WTC11 (cell line): ENCODE measurements around the gene HLTF. TPM values are rescaled to one million over a fixed set of nuclear protein-coding genes. Genes with fewer than 3 reads are reported as not detected.
A peak's percentile ranks its signal among the peaks of the same experiment; 100 is the strongest.

ENCODE experiments used
- CBFB ChIP-seq: sonication (generic); formaldehyde crosslinking; IDR thresholded peaks from 2 replicates; pipeline ENCODE4 v1.8.1; 2022; ENCODE audit warnings: mild to moderate bottlenecking, low read depth, missing genetic modification reagents
- FOXK1 ChIP-seq: sonication (generic); formaldehyde crosslinking; IDR thresholded peaks from 2 replicates; pipeline ENCODE4 v1.8.0; 2022; ENCODE audit warnings: mild to moderate bottlenecking, moderate library complexity, missing genetic modification reagents
- FOXP1 ChIP-seq: sonication (generic); formaldehyde crosslinking; IDR thresholded peaks from 2 replicates; pipeline ENCODE4 v1.8.0; 2022; ENCODE audit warnings: missing genetic modification reagents, mild to moderate bottlenecking, moderate library complexity, borderline replicate concordance
- NFYB ChIP-seq: sonication (generic); formaldehyde crosslinking; conservative IDR thresholded peaks from 2 replicates; pipeline ENCODE4 v1.8.0; 2022; ENCODE audit warnings: low read depth, missing genetic modification reagents
- NR1H2 ChIP-seq: sonication (generic); formaldehyde crosslinking; IDR thresholded peaks from 2 replicates; pipeline ENCODE4 v1.9.0; 2021; ENCODE audit warnings: mild to moderate bottlenecking, moderate library complexity, missing genetic modification reagents
- NR2C2 ChIP-seq: sonication (generic); formaldehyde crosslinking; IDR thresholded peaks from 2 replicates; pipeline ENCODE4 v1.8.0; 2022; ENCODE audit warnings: mild to moderate bottlenecking, missing genetic modification reagents
- OVOL2 ChIP-seq: fragments of 250-450 bp; sonication (Bioruptor Pico); IDR thresholded peaks from 2 replicates; pipeline ENCODE4 v1.9.0; 2021; ENCODE audit warnings: mild to moderate bottlenecking, borderline replicate concordance
- SP1 ChIP-seq: sonication (generic); formaldehyde crosslinking; conservative IDR thresholded peaks from 2 replicates; pipeline ENCODE4 v1.8.1; 2022; ENCODE audit warnings: missing genetic modification reagents
- ZNF263 ChIP-seq: sonication (generic); formaldehyde crosslinking; IDR thresholded peaks from 2 replicates; pipeline ENCODE4 v1.8.1; 2022; ENCODE audit warnings: low read depth, mild to moderate bottlenecking, moderate library complexity, missing genetic modification reagents
- ZNF396 ChIP-seq: fragments of 250-450 bp; sonication (Bioruptor Pico); IDR thresholded peaks from 2 replicates; pipeline ENCODE4 v1.8.0; 2021; ENCODE audit warnings: mild to moderate bottlenecking, moderate library complexity, borderline replicate concordance
- total RNA-seq: library from RNA; stranded (reverse); gene quantifications from 3 replicates; pipeline ENCODE4 v1.2.3, GENCODE V29; 2021
- TF ChIP-seq, protein P1 (sequence below): fragments of 250-450 bp; sonication (Bioruptor Pico); conservative IDR thresholded peaks from 2 replicates; pipeline ENCODE4 v1.9.0; 2021; ENCODE audit warnings: mild to moderate bottlenecking
- TF ChIP-seq, protein P2 (sequence below): fragments of 250-450 bp; sonication (Bioruptor Pico); IDR thresholded peaks from 2 replicates; pipeline ENCODE4 v1.8.0; 2021; ENCODE audit warnings: mild to moderate bottlenecking
- TF ChIP-seq, protein P3 (sequence below): sonication (generic); formaldehyde crosslinking; IDR thresholded peaks from 2 replicates; pipeline ENCODE4 v1.8.1; 2023; ENCODE audit warnings: mild to moderate bottlenecking, missing genetic modification reagents, moderate library complexity
- TF ChIP-seq, protein P4 (sequence below): sonication (generic); formaldehyde crosslinking; IDR thresholded peaks from 2 replicates; pipeline ENCODE4 v1.8.1; 2022; ENCODE audit warnings: missing genetic modification reagents, borderline replicate concordance
- TF ChIP-seq, protein P5 (sequence below): fragments of 200-600 bp; IDR thresholded peaks from 2 replicates; pipeline ENCODE4 v1.8.0; 2022; ENCODE audit warnings: antibody characterized with exemption
- TF ChIP-seq, protein P6 (sequence below): sonication (generic); formaldehyde crosslinking; IDR thresholded peaks from 2 replicates; pipeline ENCODE4 v1.8.1; 2023; ENCODE audit warnings: mild to moderate bottlenecking, missing genetic modification reagents
- TF ChIP-seq, protein P7 (sequence below): sonication (generic); formaldehyde crosslinking; IDR thresholded peaks from 2 replicates; pipeline ENCODE4 v1.8.0; 2022; ENCODE audit warnings: mild to moderate bottlenecking, missing genetic modification reagents
- TF ChIP-seq, protein P8 (sequence below): fragments of 250-450 bp; sonication (Bioruptor Pico); IDR thresholded peaks from 2 replicates; pipeline ENCODE4 v1.9.0; 2021; ENCODE audit warnings: moderate library complexity, mild to moderate bottlenecking, inconsistent platforms, borderline replicate concordance
- TF ChIP-seq, protein P9 (sequence below): sonication (generic); formaldehyde crosslinking; IDR thresholded peaks from 2 replicates; pipeline ENCODE4 v1.8.0; 2023; ENCODE audit warnings: missing genetic modification reagents
- TF ChIP-seq, protein P10 (sequence below): fragments of 250-450 bp; sonication (Bioruptor Pico); IDR thresholded peaks from 2 replicates; pipeline ENCODE4 v1.9.0; 2021; ENCODE audit warnings: mild to moderate bottlenecking

HLTF gene
- total RNA-seq, 1 experiment from 2014 or later = 62.4 TPM

DNA sequence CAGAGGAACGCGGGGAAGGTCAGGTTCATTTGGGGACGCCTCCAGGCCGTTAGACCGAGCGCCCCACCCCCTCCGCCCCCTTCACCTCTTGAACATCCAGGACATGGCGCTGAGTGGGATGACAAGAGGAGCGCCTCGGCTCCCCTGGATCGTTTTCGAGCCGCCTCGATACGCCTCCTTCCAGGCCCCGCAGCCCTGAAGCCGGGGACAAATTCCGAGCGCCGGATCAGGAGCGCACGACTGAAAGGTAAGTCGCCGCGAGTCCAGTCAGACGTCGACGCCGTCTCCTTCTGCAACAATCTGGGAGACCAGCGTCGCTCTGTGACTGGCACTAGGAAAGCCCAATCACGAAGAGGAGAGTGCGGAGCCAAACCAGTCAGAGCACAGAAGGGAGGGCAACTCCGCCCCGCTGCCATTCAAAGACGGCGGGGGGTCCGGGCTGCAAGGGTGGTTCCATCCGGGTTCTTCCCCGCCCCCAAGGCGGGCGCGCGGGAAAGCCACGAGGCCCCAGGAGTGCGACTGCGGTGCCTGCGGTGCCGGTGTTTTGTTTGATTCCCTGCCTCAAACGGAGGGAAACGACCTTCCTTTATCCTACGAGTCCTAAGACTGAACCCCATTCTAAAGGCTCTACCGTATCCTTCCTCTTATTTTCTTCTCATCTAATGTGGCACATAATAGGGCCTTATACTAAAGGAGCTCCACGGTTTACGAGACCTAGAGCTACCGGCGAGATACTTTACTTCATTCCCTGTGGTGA lies at the start of gene HLTF (continued):
- TF ChIP-seq, protein P1, sequence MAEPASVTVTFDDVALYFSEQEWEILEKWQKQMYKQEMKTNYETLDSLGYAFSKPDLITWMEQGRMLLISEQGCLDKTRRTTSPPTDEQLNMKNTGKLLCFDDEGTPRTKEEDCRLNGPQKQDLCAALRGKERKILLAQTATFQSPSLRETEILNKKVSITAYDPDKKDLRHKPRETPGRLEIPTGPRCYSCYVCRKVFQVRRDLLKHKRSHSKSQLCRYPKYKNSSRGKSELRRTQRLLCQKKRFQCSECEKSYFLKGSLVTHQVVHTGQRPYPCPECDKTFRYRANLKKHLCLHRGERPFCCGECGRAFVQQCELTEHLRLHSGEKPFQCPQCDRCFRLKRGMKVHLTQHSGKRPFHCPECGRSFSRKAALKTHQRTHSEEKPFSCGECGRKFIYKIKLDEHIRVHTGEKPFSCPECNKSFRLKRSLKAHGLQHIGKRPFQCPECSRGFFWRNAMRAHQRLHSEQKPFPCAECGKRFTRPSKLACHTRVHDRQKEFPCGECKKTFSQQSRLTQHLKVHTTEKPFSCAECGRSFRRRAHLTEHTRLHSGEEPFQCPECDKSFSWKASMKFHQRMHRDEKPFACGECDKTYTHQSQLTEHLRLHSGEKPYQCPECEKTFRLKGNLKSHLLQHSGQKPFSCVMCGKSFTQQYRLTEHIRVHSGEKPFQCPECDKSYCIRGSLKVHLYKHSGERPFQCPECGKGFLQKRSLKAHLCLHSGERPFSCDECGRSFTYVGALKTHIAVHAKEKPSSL (CRISPR knock-in tag) = no peak
- TF ChIP-seq CBFB (CRISPR knock-in tag) = peak; percentile 35; the same call in 1 of the 2 replicates
- TF ChIP-seq, protein P2, sequence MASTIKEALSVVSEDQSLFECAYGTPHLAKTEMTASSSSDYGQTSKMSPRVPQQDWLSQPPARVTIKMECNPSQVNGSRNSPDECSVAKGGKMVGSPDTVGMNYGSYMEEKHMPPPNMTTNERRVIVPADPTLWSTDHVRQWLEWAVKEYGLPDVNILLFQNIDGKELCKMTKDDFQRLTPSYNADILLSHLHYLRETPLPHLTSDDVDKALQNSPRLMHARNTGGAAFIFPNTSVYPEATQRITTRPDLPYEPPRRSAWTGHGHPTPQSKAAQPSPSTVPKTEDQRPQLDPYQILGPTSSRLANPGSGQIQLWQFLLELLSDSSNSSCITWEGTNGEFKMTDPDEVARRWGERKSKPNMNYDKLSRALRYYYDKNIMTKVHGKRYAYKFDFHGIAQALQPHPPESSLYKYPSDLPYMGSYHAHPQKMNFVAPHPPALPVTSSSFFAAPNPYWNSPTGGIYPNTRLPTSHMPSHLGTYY = no peak
- TF ChIP-seq, protein P3, sequence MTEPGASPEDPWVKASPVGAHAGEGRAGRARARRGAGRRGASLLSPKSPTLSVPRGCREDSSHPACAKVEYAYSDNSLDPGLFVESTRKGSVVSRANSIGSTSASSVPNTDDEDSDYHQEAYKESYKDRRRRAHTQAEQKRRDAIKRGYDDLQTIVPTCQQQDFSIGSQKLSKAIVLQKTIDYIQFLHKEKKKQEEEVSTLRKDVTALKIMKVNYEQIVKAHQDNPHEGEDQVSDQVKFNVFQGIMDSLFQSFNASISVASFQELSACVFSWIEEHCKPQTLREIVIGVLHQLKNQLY (CRISPR knock-in tag) = no peak
- TF ChIP-seq, protein P4, sequence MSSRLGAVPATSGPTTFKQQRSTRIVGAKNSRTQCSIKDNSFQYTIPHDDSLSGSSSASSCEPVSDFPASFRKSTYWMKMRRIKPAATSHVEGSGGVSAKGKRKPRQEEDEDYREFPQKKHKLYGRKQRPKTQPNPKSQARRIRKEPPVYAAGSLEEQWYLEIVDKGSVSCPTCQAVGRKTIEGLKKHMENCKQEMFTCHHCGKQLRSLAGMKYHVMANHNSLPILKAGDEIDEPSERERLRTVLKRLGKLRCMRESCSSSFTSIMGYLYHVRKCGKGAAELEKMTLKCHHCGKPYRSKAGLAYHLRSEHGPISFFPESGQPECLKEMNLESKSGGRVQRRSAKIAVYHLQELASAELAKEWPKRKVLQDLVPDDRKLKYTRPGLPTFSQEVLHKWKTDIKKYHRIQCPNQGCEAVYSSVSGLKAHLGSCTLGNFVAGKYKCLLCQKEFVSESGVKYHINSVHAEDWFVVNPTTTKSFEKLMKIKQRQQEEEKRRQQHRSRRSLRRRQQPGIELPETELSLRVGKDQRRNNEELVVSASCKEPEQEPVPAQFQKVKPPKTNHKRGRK = no peak
- TF ChIP-seq, protein P5, sequence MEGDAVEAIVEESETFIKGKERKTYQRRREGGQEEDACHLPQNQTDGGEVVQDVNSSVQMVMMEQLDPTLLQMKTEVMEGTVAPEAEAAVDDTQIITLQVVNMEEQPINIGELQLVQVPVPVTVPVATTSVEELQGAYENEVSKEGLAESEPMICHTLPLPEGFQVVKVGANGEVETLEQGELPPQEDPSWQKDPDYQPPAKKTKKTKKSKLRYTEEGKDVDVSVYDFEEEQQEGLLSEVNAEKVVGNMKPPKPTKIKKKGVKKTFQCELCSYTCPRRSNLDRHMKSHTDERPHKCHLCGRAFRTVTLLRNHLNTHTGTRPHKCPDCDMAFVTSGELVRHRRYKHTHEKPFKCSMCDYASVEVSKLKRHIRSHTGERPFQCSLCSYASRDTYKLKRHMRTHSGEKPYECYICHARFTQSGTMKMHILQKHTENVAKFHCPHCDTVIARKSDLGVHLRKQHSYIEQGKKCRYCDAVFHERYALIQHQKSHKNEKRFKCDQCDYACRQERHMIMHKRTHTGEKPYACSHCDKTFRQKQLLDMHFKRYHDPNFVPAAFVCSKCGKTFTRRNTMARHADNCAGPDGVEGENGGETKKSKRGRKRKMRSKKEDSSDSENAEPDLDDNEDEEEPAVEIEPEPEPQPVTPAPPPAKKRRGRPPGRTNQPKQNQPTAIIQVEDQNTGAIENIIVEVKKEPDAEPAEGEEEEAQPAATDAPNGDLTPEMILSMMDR = no peak
- TF ChIP-seq SP1 (CRISPR knock-in tag) = peak; percentile 74
- TF ChIP-seq FOXK1 = peak; percentile 80
- 0 out of 2 replicates have a peak, but pooled peaks have one; percentile 70 for TF ChIP-seq NR1H2
- no peak for TF ChIP-seq ZNF263
- TF ChIP-seq, protein P6, sequence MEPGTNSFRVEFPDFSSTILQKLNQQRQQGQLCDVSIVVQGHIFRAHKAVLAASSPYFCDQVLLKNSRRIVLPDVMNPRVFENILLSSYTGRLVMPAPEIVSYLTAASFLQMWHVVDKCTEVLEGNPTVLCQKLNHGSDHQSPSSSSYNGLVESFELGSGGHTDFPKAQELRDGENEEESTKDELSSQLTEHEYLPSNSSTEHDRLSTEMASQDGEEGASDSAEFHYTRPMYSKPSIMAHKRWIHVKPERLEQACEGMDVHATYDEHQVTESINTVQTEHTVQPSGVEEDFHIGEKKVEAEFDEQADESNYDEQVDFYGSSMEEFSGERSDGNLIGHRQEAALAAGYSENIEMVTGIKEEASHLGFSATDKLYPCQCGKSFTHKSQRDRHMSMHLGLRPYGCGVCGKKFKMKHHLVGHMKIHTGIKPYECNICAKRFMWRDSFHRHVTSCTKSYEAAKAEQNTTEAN (CRISPR knock-in tag) = peak; percentile 91; the same call in 1 of the 2 replicates
- TF ChIP-seq FOXP1 (CRISPR knock-in tag) = peak; percentile 95
- TF ChIP-seq, protein P7, sequence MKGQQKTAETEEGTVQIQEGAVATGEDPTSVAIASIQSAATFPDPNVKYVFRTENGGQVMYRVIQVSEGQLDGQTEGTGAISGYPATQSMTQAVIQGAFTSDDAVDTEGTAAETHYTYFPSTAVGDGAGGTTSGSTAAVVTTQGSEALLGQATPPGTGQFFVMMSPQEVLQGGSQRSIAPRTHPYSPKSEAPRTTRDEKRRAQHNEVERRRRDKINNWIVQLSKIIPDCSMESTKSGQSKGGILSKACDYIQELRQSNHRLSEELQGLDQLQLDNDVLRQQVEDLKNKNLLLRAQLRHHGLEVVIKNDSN (CRISPR knock-in tag) = peak; percentile 80; the same call in 1 of the 2 replicates
- peak; percentile 99 for TF ChIP-seq NFYB
- TF ChIP-seq, protein P8, sequence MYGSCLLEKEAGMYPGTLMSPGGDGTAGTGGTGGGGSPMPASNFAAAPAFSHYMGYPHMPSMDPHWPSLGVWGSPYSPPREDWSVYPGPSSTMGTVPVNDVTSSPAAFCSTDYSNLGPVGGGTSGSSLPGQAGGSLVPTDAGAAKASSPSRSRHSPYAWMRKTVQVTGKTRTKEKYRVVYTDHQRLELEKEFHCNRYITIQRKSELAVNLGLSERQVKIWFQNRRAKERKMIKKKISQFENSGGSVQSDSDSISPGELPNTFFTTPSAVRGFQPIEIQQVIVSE (CRISPR knock-in tag) = no peak
- TF ChIP-seq, protein P9, sequence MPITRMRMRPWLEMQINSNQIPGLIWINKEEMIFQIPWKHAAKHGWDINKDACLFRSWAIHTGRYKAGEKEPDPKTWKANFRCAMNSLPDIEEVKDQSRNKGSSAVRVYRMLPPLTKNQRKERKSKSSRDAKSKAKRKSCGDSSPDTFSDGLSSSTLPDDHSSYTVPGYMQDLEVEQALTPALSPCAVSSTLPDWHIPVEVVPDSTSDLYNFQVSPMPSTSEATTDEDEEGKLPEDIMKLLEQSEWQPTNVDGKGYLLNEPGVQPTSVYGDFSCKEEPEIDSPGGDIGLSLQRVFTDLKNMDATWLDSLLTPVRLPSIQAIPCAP (CRISPR knock-in tag) = peak; percentile 90
- TF ChIP-seq ZNF396 (CRISPR knock-in tag) = no peak
- TF ChIP-seq NR2C2 = 0 out of 2 replicates have a peak, but pooled peaks have one; percentile 43
- TF ChIP-seq OVOL2 (CRISPR knock-in tag) = no peak
- TF ChIP-seq, protein P10, sequence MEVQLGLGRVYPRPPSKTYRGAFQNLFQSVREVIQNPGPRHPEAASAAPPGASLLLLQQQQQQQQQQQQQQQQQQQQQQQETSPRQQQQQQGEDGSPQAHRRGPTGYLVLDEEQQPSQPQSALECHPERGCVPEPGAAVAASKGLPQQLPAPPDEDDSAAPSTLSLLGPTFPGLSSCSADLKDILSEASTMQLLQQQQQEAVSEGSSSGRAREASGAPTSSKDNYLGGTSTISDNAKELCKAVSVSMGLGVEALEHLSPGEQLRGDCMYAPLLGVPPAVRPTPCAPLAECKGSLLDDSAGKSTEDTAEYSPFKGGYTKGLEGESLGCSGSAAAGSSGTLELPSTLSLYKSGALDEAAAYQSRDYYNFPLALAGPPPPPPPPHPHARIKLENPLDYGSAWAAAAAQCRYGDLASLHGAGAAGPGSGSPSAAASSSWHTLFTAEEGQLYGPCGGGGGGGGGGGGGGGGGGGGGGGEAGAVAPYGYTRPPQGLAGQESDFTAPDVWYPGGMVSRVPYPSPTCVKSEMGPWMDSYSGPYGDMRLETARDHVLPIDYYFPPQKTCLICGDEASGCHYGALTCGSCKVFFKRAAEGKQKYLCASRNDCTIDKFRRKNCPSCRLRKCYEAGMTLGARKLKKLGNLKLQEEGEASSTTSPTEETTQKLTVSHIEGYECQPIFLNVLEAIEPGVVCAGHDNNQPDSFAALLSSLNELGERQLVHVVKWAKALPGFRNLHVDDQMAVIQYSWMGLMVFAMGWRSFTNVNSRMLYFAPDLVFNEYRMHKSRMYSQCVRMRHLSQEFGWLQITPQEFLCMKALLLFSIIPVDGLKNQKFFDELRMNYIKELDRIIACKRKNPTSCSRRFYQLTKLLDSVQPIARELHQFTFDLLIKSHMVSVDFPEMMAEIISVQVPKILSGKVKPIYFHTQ = no peak
